HepG2 (cell line): ENCODE data around the gene ARHGEF16. TPM values are rescaled to one million over a fixed set of nuclear protein-coding genes. Genes with fewer than 3 reads are reported as not detected.

ENCODE experiments used
- ATAC-seq: fragments of 200-7000 bp; cut with Tn5 transposase; 3 replicates; pipeline ENCODE4 v1.9.1; 2020; ENCODE audit warnings: mild to moderate bottlenecking, moderate library complexity
- BruUV-seq: library from RNA; stranded (reverse); fragments of 400-500 nt; replicated peaks from 2 replicates; lab custom pipeline; 2021; lab: Mats Ljungman, UMichigan
- CTCF ChIA-PET: fragments of 300-600 bp; formaldehyde crosslinking; extraction: SDS; loops from one replicate; lab custom pipeline; 2021; ENCODE audit warnings: low total read pairs, inconsistent platforms, low intra/inter-chr PET ratio; lab: Yijun Ruan, JAX
- POLR2A ChIA-PET: fragments of 350-600 bp; sonication (Branson Sonifier 250); formaldehyde crosslinking; loops from one replicate; lab custom pipeline; 2020; ENCODE audit warnings: antibody characterized with exemption, inconsistent platforms; lab: Yijun Ruan, JAX
- DNase-seq: peaks from one replicate; pipeline ENCODE4 v3.0.0-alpha.2; 2015; ENCODE audit warnings: low spot score
- FAIRE-seq: peaks from 3 replicates; lab custom pipeline; 2011; peaks lifted over from hg19 to GRCh38; lab: Jason Lieb, UNC
- H2AFZ ChIP-seq: one replicate; pipeline ENCODE4 v1.6.1; 2011; ENCODE audit warnings: low read length, inconsistent platforms
- H3K27ac ChIP-seq: fragments of 300-600 bp; 3 replicates; pipeline ENCODE4 v1.8.0; 2011; ENCODE audit warnings: mixed run types, mild to moderate bottlenecking, mixed read lengths, low read length, inconsistent platforms; ENCODE audit not compliant: insufficient read depth; ENCODE audit errors: extremely low read length
- H3K27me3 ChIP-seq, 2 experiments: fragments of 200-600 bp in 1 of 2; 2 replicates in 1 of 2; 3 replicates in 1 of 2; pipeline versions ENCODE4 v1.6.0 to v1.8.0; 2011; ENCODE audit warnings: low read length in 2 of 2, mild to moderate bottlenecking in 2 of 2, moderate library complexity in 2 of 2, inconsistent platforms in 1 of 2; ENCODE audit not compliant: insufficient read depth in 2 of 2, control insufficient read depth in 1 of 2
- H3K36me3 ChIP-seq, 2 experiments: fragments of 200-600 bp in 1 of 2; replicated peaks in 1 of 2; 2 replicates in 1 of 2; 3 replicates in 1 of 2; pipeline versions ENCODE4 v1.5.1 to v1.8.0; 2011; ENCODE audit warnings: low read length in 2 of 2, inconsistent platforms in 1 of 2; ENCODE audit not compliant: insufficient read depth in 2 of 2, control insufficient read depth in 1 of 2
- H3K4me1 ChIP-seq: 2 replicates; pipeline ENCODE4 v1.5.1; 2012; ENCODE audit warnings: low read length, inconsistent platforms; ENCODE audit not compliant: insufficient read depth
- H3K4me2 ChIP-seq: 2 replicates; pipeline ENCODE4 v1.6.0; 2011; ENCODE audit warnings: low read depth, low read length, inconsistent platforms
- H3K4me3 ChIP-seq, 3 experiments: fragments of 200-600 bp in 1 of 3; sonication (generic), shearing (Covaris generic) in 1 of 3; replicated peaks in 1 of 3; 2 replicates each; pipeline ENCODE4 v1.5.1; 2011 to 2016; ENCODE audit warnings: low read length in 3 of 3, inconsistent platforms in 2 of 3, low read depth in 2 of 3, mild to moderate bottlenecking in 2 of 3, control low read depth in 1 of 3, mixed read lengths in 1 of 3; ENCODE audit not compliant: insufficient read depth in 1 of 3
- H3K79me2 ChIP-seq: one replicate; pipeline ENCODE4 v1.6.1; 2011; ENCODE audit warnings: low read length, inconsistent platforms; ENCODE audit not compliant: insufficient read depth
- H3K9ac ChIP-seq: 2 replicates; pipeline ENCODE4 v1.6.0; 2011; ENCODE audit warnings: mild to moderate bottlenecking, low read depth, low read length, inconsistent platforms; ENCODE audit not compliant: insufficient read depth
- H3K9me3 ChIP-seq: 2 replicates; pipeline ENCODE4 v1.5.1; 2012; ENCODE audit warnings: mild to moderate bottlenecking, low read length
- H4K20me1 ChIP-seq: 2 replicates; pipeline ENCODE4 v1.6.0; 2011; ENCODE audit warnings: inconsistent platforms, mild to moderate bottlenecking, low read length, moderate library complexity; ENCODE audit not compliant: insufficient read depth
- BATF2 ChIP-seq: sonication (generic); formaldehyde crosslinking; IDR thresholded peaks from 2 replicates; pipeline ENCODE4 v1.8.0; 2022; ENCODE audit warnings: mild to moderate bottlenecking, missing genetic modification reagents, moderate library complexity
- HNRNPL ChIP-seq: fragments of 200-400 bp; formaldehyde crosslinking; IDR thresholded peaks from 2 replicates; pipeline ENCODE4 v1.6.1; 2017; ENCODE audit warnings: mild to moderate bottlenecking, low read depth, low read length
- KAT8 ChIP-seq: IDR thresholded peaks from 2 replicates; pipeline ENCODE4 v1.6.1; 2016; ENCODE audit warnings: missing genetic modification reagents, missing compliant biosample characterization
- MNT ChIP-seq: fragments of 450-650 bp; IDR thresholded peaks from 2 replicates; pipeline ENCODE4 v1.6.1; 2016
- RBAK ChIP-seq: sonication (generic); formaldehyde crosslinking; IDR thresholded peaks from 2 replicates; pipeline ENCODE4 v1.5.1; 2020; ENCODE audit warnings: mild to moderate bottlenecking, missing genetic modification reagents
- SOX5 ChIP-seq: IDR thresholded peaks from 2 replicates; pipeline ENCODE4 v1.6.1; 2016; ENCODE audit warnings: borderline replicate concordance
- TCF12 ChIP-seq, 2 experiments: fragments of 450-650 bp in 1 of 2; sonication (generic) in 1 of 2; formaldehyde crosslinking in 1 of 2; IDR thresholded peaks; 2 replicates each; pipeline versions ENCODE4 v1.6.1 to v1.8.0; 2017 to 2022; ENCODE audit warnings: antibody characterized with exemption in 1 of 2, mild to moderate bottlenecking in 1 of 2, missing genetic modification reagents in 1 of 2, moderate library complexity in 1 of 2
- THAP11 ChIP-seq: IDR thresholded peaks from 2 replicates; pipeline ENCODE4 v1.6.1; 2016; ENCODE audit warnings: missing biosample characterization, missing genetic modification reagents
- ZNF646 ChIP-seq: sonication (generic); formaldehyde crosslinking; IDR thresholded peaks from 2 replicates; pipeline ENCODE4 v1.9.0; 2021; ENCODE audit warnings: mild to moderate bottlenecking, missing genetic modification reagents
- ZNF782 ChIP-seq: sonication (generic); formaldehyde crosslinking; IDR thresholded peaks from 2 replicates; pipeline ENCODE4 v1.4.0; 2020; ENCODE audit warnings: missing genetic modification reagents, mild to moderate bottlenecking, borderline replicate concordance
- WGBS: methylation state at CpG from one replicate; pipeline ENCODE4 v1.1.6; 2017; ENCODE audit warnings: low lambda C conversion rate; 5-methylcytosine and 5-hydroxymethylcytosine counted together
- in situ Hi-C: cut with HindIII; loops from 2 replicates; pipeline ENCODE4 v1.10.0; 2017; ENCODE audit warnings: low pct_unique_long_range_greater_than_20kb; ENCODE audit not compliant: extremely low pct_ligation_motif_present
- intact Hi-C: fragments of 100-400 bp; cut with micrococcal nuclease; formaldehyde crosslinking; loops from one replicate; pipeline ENCODE4 v1.10.0; 2022; ENCODE audit not compliant: unreplicated experiment
- polyA plus RNA-seq, 8 experiments: library from polyadenylated mRNA; depleted of rRNA in 3 of 8; stranded (reverse) in 7 of 8; unstranded in 1 of 8; fragments of >200 nt; fragmentation: Illumina TruSeq in 4 of 8; extraction: Trizol in 4 of 8; gene quantifications; 2 replicates each; pipeline versions ENCODE4 v1.2.1 to v1.2.3, GENCODE V29; 2011 to 2016; ENCODE audit warnings: low read depth in 4 of 8, missing spikeins in 1 of 8, mixed read lengths in 1 of 8; ENCODE audit not compliant: insufficient read depth in 1 of 8
- total RNA-seq, 5 experiments: library from RNA; depleted of rRNA; stranded (reverse); fragments of >200 nt; fragmentation: Illumina TruSeq; extraction: Trizol; gene quantifications; 2 replicates each; pipeline ENCODE4 v1.2.3, GENCODE V29; 2016; ENCODE audit warnings: low read depth in 1 of 5

The ARHGEF16 gene
- total and polyA plus RNA-seq, 2 of the 13 experiments (the other 11 are each of a cell fraction or from before 2014, with no cell fraction given) = 20.3 to 39.9 TPM

- POLR2A ChIA-PET = no interaction called here
- Histone ChIP-seq H2AFZ (no peak overlapping the region), H3K27me3 (peaks cover 0 to 5% of the 10 kb centered on the region in 2 experiments; a peak in 3 of 5 replicates), H3K4me2 (no peak overlapping the region), H3K9me3 (no peaks in the 10 kb centered on the region), H3K4me3 (no peak overlapping the region), H4K20me1 (no peaks in the 10 kb centered on the region), H3K79me2 (no peaks in the 10 kb centered on the region), H3K27ac (no peak overlapping the region), H3K36me3 (no peaks in the 10 kb centered on the region), H3K4me1 (peaks cover 10% of the 10 kb centered on the region), H3K9ac (no peak overlapping the region)
- DNase-seq = no peak
- no TSS peak for BruUV-seq
- in situ Hi-C loops = no loop called here
- 93% methylated on average over 2 of the region's 12 CpGs for WGBS
- no peak for ATAC-seq
- TF ChIP-seq ZNF782 (CRISPR knock-in tag) (no peak), BATF2 (CRISPR knock-in tag) (no peak), SOX5 (CRISPR knock-in tag) (no peak), RBAK (CRISPR knock-in tag) (no peak), TCF12 (IDR thresholded peaks at IDR 0.05) (no peak), TCF12 (CRISPR knock-in tag; IDR thresholded peaks at IDR 0.05) (no peak), THAP11 (CRISPR knock-in tag) (no peak), KAT8 (no peak)
- intact Hi-C loops = no loop called here
- FAIRE-seq = no peak
- CTCF ChIA-PET = no interaction called here
Measured at GRCh38 chr1:3407021-3407420, 47.4 kb upstream of the ARHGEF16 start.

- intact Hi-C loops = no loop called here
- no peak for FAIRE-seq
- TF ChIP-seq MNT (peak; percentile 42; the same call in 1 of the 2 replicates), HNRNPL (peak; percentile 54; the same call in 1 of the 2 replicates), ZNF646 (CRISPR knock-in tag) (peak; percentile 53; the same call in 1 of the 2 replicates)
Measured at GRCh38 chr1:3408751-3409266, 45.7 kb upstream of the ARHGEF16 start.

More at GRCh38 chr1:3408751-3409266, 45.7 kb upstream of the ARHGEF16 start:
- POLR2A ChIA-PET = no interaction called here
- H3K9ac ChIP-seq = no peak overlapping the region
- no peaks in the 10 kb centered on the region for H3K79me2 ChIP-seq
- no peak overlapping the region for H3K27ac ChIP-seq
- H2AFZ ChIP-seq = no peak overlapping the region
- CTCF ChIA-PET = no interaction called here
- BruUV-seq = no TSS peak
- H3K9me3 ChIP-seq = no peaks in the 10 kb centered on the region
- H3K27me3 ChIP-seq = peaks cover 5 to 6% of the 10 kb centered on the region in 2 experiments; a peak in 4 of 5 replicates
- ATAC-seq (no peak), DNase-seq (no peak)
- H3K4me1 ChIP-seq = peaks cover 17% of the 10 kb centered on the region
- in situ Hi-C loops = no loop called here
- no peak overlapping the region for H3K4me2 ChIP-seq
- H3K4me3 ChIP-seq = no peak overlapping the region
- no peaks in the 10 kb centered on the region for H4K20me1 ChIP-seq
- no peaks in the 10 kb centered on the region for H3K36me3 ChIP-seq
- 94% methylated on average over 36 of the region's 36 CpGs for WGBS
